Measurements from ENCODE around the gene CNOT6L. TPM values are rescaled to one million over a fixed set of nuclear protein-coding genes. Genes with fewer than 3 reads are reported as not detected.
A peak's percentile ranks its signal among the peaks of the same experiment; 100 is the strongest.
"Not testable (repeated sequence)": the region's sequence is repeated elsewhere in the genome, so short reads cannot be mapped to it uniquely, and the experiment has no call there.

The CNOT6L gene
- total RNA-seq, result 10 to 100 TPM; 26.0 to 37.1 TPM
- polyA plus RNA-seq (2013, experiment 1 of 2), result 8.4 TPM
- polyA plus RNA-seq (2013, experiment 2 of 2), result 11.5 TPM
- long read RNA-seq, experiment 1, partial matches to known transcripts, result 0 of 8 reads
- long read RNA-seq, experiment 1, other reads (novel, unspliced or antisense), result 7 of 8 reads
- long read RNA-seq, experiment 2, transcript CNOT6L-206 (12 exons, 1,890 nt), result major isoform, 6 of 12 reads
- long read RNA-seq, experiment 2, partial matches to known transcripts, result 1 of 12 reads
- long read RNA-seq, experiment 2, other reads (novel, unspliced or antisense), result 5 of 12 reads
- long read RNA-seq, experiment 3, full-length matches to known transcripts, result 3 of 8 reads
- long read RNA-seq, experiment 3, partial matches to known transcripts, result 2 of 8 reads
- long read RNA-seq, experiment 3, other reads (novel, unspliced or antisense), result 3 of 8 reads
- long read RNA-seq, experiment 4, partial matches to known transcripts, result 0 of 2 reads
- long read RNA-seq, experiment 4, other reads (novel, unspliced or antisense), result 2 of 2 reads

DNA sequence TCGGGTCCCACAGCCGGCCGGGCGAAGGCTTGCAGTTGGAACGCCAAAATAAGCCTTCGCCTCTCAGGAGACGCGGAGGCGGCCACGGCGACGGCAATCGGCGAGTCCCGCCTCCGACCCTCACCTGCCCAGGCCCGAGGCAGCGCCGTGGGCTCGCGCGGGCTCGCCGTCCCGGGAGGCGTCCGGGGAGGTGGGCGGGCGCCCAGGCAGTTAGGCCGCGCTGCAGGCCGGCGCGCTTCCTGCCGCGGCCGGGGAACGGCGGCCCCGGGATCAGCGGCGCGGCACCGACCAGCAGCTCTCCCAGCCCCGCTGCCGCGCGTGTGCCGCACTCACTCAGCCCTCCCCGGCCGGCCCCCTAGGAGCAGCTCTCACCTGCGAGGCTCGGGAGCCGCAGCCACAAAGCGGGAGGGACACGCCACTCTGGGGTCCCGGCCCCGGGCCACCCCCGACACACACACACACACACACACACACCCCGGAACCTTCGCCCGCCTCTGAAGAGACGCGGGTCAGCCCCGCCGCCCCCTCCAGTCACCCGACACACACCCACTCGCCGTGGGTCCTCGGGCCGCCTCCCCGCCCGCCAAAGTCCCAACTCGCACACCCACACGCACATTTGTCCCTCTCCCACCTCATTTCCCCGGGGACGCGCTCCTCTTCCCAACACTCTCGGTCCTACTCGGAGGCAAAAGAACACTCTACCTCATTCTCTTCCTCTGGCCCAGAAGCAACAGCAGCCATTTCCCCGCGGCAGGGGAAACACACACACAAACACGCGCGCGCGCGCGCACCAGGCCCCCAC is at the start of gene CNOT6L:
Gene CNOT6L, minus strand, starts transcription at position 767 of the 802 bp plus-strand sequence. Its CDS starts 60 bp downstream, at position 707.
- no peaks in the 10 kb centered on the region for H3K9me3 ChIP-seq (ENCODE audit: control insufficient read depth, low read length)
- Mint-ChIP-seq H3K36me3 (ENCODE audit: low read depth) (no peaks in the 10 kb centered on the region), H3K9me3 (no peaks in the 10 kb centered on the region), H3K4me1 (peaks cover 15% of the 10 kb centered on the region), H3K4me3 (peak within 1 kb of the TSS; percentile 98), H3K27ac (peak within 1 kb of the TSS; percentile 96), H3K27me3 (ENCODE audit: insufficient read depth) (peaks cover 6% of the 10 kb centered on the region)
- 0 to 1% methylated on average over 26 to 86 of the region's 89 CpGs for WGBS, 2 experiments (ENCODE audit: insufficient coverage in 1 of 2, insufficient read length in 1 of 2)
- DNase-seq, result peak; percentile 81
- TF ChIP-seq, protein P1, sequence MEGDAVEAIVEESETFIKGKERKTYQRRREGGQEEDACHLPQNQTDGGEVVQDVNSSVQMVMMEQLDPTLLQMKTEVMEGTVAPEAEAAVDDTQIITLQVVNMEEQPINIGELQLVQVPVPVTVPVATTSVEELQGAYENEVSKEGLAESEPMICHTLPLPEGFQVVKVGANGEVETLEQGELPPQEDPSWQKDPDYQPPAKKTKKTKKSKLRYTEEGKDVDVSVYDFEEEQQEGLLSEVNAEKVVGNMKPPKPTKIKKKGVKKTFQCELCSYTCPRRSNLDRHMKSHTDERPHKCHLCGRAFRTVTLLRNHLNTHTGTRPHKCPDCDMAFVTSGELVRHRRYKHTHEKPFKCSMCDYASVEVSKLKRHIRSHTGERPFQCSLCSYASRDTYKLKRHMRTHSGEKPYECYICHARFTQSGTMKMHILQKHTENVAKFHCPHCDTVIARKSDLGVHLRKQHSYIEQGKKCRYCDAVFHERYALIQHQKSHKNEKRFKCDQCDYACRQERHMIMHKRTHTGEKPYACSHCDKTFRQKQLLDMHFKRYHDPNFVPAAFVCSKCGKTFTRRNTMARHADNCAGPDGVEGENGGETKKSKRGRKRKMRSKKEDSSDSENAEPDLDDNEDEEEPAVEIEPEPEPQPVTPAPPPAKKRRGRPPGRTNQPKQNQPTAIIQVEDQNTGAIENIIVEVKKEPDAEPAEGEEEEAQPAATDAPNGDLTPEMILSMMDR (conservative IDR thresholded peaks at IDR 0.05), result no peak
- no peaks in the 10 kb centered on the region for H3K36me3 ChIP-seq (ENCODE audit: control insufficient read depth, insufficient read depth, low read length)
- peak within 1 kb of the TSS; percentile 26 for H3K27ac ChIP-seq (ENCODE audit: low read depth, low read length)
- H3K4me1 ChIP-seq (ENCODE audit: control insufficient read depth, insufficient read depth, low read length), result no peaks in the 10 kb centered on the region
- H3K4me3 ChIP-seq (ENCODE audit: low read length), result peak within 1 kb of the TSS; percentile 90
- H3K27me3 ChIP-seq (ENCODE audit: control insufficient read depth, insufficient read depth, low read length, poor library complexity, severe bottlenecking), result no peaks in the 10 kb centered on the region
- peak within 1 kb of the TSS; percentile 66 for H3K9ac ChIP-seq (ENCODE audit: extremely low read depth, low read length, poor library complexity, severe bottlenecking)

DNA sequence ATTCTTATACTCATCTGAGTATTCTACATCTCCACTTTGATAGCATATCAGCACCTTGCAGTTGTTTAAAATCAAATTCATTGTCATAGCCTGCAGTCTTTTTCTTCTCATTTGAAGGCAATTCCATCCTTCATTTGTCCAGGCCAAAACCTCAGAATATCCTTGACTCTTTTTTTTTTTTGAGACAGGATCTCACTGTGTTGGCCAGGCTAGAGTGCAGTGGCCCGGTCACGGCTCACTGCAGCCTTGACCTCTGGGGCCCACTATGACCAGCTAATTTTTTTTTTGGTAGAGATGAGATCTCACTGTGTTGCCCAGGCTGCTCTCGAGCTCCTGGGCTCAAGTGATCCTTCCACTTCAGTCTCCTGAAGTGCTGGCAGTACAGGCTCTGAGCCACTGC is 46.1 kb upstream of the CNOT6L start:
- Histone ChIP-seq H3K9me3 (ENCODE audit: control insufficient read depth, low read length) (no peaks in the 10 kb centered on the region), H3K36me3 (ENCODE audit: control insufficient read depth, insufficient read depth, low read length) (peaks cover 9% of the 10 kb centered on the region), H3K4me3 (ENCODE audit: low read length) (no peak overlapping the region), H3K27me3 (ENCODE audit: control insufficient read depth, insufficient read depth, low read length, poor library complexity, severe bottlenecking) (no peaks in the 10 kb centered on the region), H3K9ac (ENCODE audit: extremely low read depth, low read length, poor library complexity, severe bottlenecking) (no peak overlapping the region), H3K27ac (ENCODE audit: low read depth, low read length) (no peak overlapping the region), H3K4me1 (ENCODE audit: control insufficient read depth, insufficient read depth, low read length) (peaks cover 4% of the 10 kb centered on the region)
- H3K27ac Mint-ChIP-seq, result no peak overlapping the region
- TF ChIP-seq, protein P1 (conservative IDR thresholded peaks at IDR 0.05), result no peak
- 94 to 96% methylated on average over 3 of the region's 3 CpGs for WGBS, 2 experiments (ENCODE audit: insufficient coverage in 1 of 2, insufficient read length in 1 of 2)
- DNase-seq, result no peak
- H3K4me1 Mint-ChIP-seq, result peaks cover 11% of the 10 kb centered on the region
- no peaks in the 10 kb centered on the region for H3K9me3 Mint-ChIP-seq
- H3K36me3 Mint-ChIP-seq (ENCODE audit: low read depth), result peaks cover 14% of the 10 kb centered on the region
- H3K4me3 Mint-ChIP-seq, result no peak overlapping the region
- no peaks in the 10 kb centered on the region for H3K27me3 Mint-ChIP-seq (ENCODE audit: insufficient read depth)

DNA sequence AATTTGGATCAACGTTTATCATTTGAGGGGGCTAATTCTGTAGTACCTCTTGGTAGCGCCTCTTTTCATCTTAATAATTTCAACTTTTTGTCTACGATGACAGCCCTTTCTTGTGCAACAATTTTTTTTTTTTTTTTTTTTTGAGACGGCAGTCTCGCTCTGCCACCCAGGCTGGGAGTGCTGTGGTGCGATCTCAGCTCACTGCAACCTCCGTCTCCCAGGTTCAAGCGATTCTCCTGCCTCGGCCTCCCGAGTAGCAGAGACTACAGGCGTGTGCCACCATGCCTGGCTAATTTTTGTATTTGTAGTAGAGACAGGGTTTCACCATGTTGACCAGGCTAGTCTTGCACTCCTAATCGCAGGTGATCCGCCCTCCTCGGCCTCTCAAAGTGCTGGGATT is 44.2 kb upstream of the CNOT6L start:
- peak overlapping the region; percentile 99 for H3K27ac Mint-ChIP-seq
- not testable (repeated sequence) for H3K9me3 Mint-ChIP-seq; H3K9me3 ChIP-seq (ENCODE audit: control insufficient read depth, low read length); H3K4me1 Mint-ChIP-seq; H3K4me1 ChIP-seq (ENCODE audit: control insufficient read depth, insufficient read depth, low read length); H3K36me3 ChIP-seq (ENCODE audit: control insufficient read depth, insufficient read depth, low read length); H3K27me3 ChIP-seq (ENCODE audit: control insufficient read depth, insufficient read depth, low read length, poor library complexity, severe bottlenecking); H3K27me3 Mint-ChIP-seq (ENCODE audit: insufficient read depth); H3K27ac ChIP-seq (ENCODE audit: low read depth, low read length); DNase-seq
- H3K4me3 Mint-ChIP-seq, result peak overlapping the region; percentile 87
- WGBS, 2 experiments (ENCODE audit: insufficient coverage in 1 of 2, insufficient read length in 1 of 2), result 38 to 42% methylated on average over 9 to 14 of the region's 14 CpGs
- Histone ChIP-seq H3K9ac (ENCODE audit: extremely low read depth, low read length, poor library complexity, severe bottlenecking) (peak overlapping the region; percentile 89), H3K4me3 (ENCODE audit: low read length) (peak overlapping the region; percentile 91)
- peaks cover 14% of the 10 kb centered on the region for H3K36me3 Mint-ChIP-seq (ENCODE audit: low read depth)
